HepG2 (cell line): ENCODE data around the gene AKNA. TPM values are rescaled to one million over a fixed set of nuclear protein-coding genes. Genes with fewer than 3 reads are reported as not detected.

ENCODE experiments used
- HHEX ChIP-seq: IDR thresholded peaks from 2 replicates; pipeline ENCODE4 v1.6.1; 2016; ENCODE audit warnings: control low read depth
- HMG20B ChIP-seq: conservative IDR thresholded peaks from 2 replicates; pipeline ENCODE4 v1.6.1; 2016; ENCODE audit warnings: missing genetic modification reagents, missing compliant biosample characterization
- PAX8 ChIP-seq: sonication (generic); formaldehyde crosslinking; IDR thresholded peaks from 2 replicates; pipeline ENCODE4 v1.8.0; 2022; ENCODE audit warnings: mild to moderate bottlenecking, missing genetic modification reagents, borderline replicate concordance
- SIX1 ChIP-seq: sonication (generic); formaldehyde crosslinking; IDR thresholded peaks from 2 replicates; pipeline ENCODE4 v1.4.0; 2020; ENCODE audit warnings: missing genetic modification reagents, borderline replicate concordance
- TAF1 ChIP-seq: sonication (generic); formaldehyde crosslinking; IDR thresholded peaks from 2 replicates; pipeline ENCODE4 v1.4.0; 2020; ENCODE audit warnings: missing genetic modification reagents
- ZBTB42 ChIP-seq: sonication (generic); formaldehyde crosslinking; IDR thresholded peaks from 2 replicates; pipeline ENCODE4 v1.5.0; 2020; ENCODE audit warnings: mild to moderate bottlenecking, missing genetic modification reagents
- ZFP41 ChIP-seq: sonication (generic); formaldehyde crosslinking; IDR thresholded peaks from 2 replicates; pipeline ENCODE4 v1.4.0; 2020; ENCODE audit warnings: mild to moderate bottlenecking, missing genetic modification reagents, borderline replicate concordance
- ZMYM3 ChIP-seq: sonication (generic); formaldehyde crosslinking; IDR thresholded peaks from 2 replicates; pipeline ENCODE4 v1.5.1; 2020; ENCODE audit warnings: mild to moderate bottlenecking, missing genetic modification reagents
- ZNF431 ChIP-seq: sonication (generic); formaldehyde crosslinking; IDR thresholded peaks from 2 replicates; pipeline ENCODE4 v1.9.0; 2022; ENCODE audit warnings: missing genetic modification reagents, low read depth, mild to moderate bottlenecking, borderline replicate concordance
- ZNF567 ChIP-seq: sonication (generic); formaldehyde crosslinking; IDR thresholded peaks from 2 replicates; pipeline ENCODE4 v1.8.1; 2023; ENCODE audit warnings: mild to moderate bottlenecking, missing genetic modification reagents, borderline replicate concordance
- ZNF747 ChIP-seq: sonication (generic); formaldehyde crosslinking; IDR thresholded peaks from 2 replicates; pipeline ENCODE4 v1.8.1; 2023; ENCODE audit warnings: missing genetic modification reagents, mild to moderate bottlenecking, borderline replicate concordance
- polyA plus RNA-seq, 8 experiments: library from polyadenylated mRNA; depleted of rRNA in 3 of 8; stranded (reverse) in 7 of 8; unstranded in 1 of 8; fragments of >200 nt; fragmentation: Illumina TruSeq in 4 of 8; extraction: Trizol in 4 of 8; gene quantifications; 2 replicates each; pipeline versions ENCODE4 v1.2.1 to v1.2.3, GENCODE V29; 2011 to 2016; ENCODE audit warnings: low read depth in 4 of 8, missing spikeins in 1 of 8, mixed read lengths in 1 of 8; ENCODE audit not compliant: insufficient read depth in 1 of 8
- total RNA-seq, 5 experiments: library from RNA; depleted of rRNA; stranded (reverse); fragments of >200 nt; fragmentation: Illumina TruSeq; extraction: Trizol; gene quantifications; 2 replicates each; pipeline ENCODE4 v1.2.3, GENCODE V29; 2016; ENCODE audit warnings: low read depth in 1 of 5
- TF ChIP-seq, protein P1 (sequence below): sonication (generic); formaldehyde crosslinking; IDR thresholded peaks from 2 replicates; pipeline ENCODE4 v1.4.0; 2020; ENCODE audit warnings: mild to moderate bottlenecking, missing genetic modification reagents
- TF ChIP-seq, protein P2 (sequence below): sonication (generic); formaldehyde crosslinking; IDR thresholded peaks from 2 replicates; pipeline ENCODE4 v1.4.0; 2020; ENCODE audit warnings: missing genetic modification reagents, borderline replicate concordance
- TF ChIP-seq, protein P3 (sequence below): sonication (generic); formaldehyde crosslinking; IDR thresholded peaks from 2 replicates; pipeline ENCODE4 v1.8.0; 2022; ENCODE audit warnings: missing genetic modification reagents, mild to moderate bottlenecking, borderline replicate concordance
- TF ChIP-seq, protein P4 (sequence below): fragments of 450-650 bp; IDR thresholded peaks from 2 replicates; pipeline ENCODE4 v1.6.1; 2016
- TF ChIP-seq, protein P5 (sequence below): sonication (generic); formaldehyde crosslinking; IDR thresholded peaks from 2 replicates; pipeline ENCODE4 v1.4.0; 2020; ENCODE audit warnings: missing genetic modification reagents, borderline replicate concordance
- TF ChIP-seq, protein P6 (sequence below): sonication (generic); formaldehyde crosslinking; IDR thresholded peaks from 2 replicates; pipeline ENCODE4 v1.5.0; 2020; ENCODE audit warnings: missing genetic modification reagents

The AKNA gene
- total and polyA plus RNA-seq, 2 of the 13 experiments (the other 11 are each of a cell fraction or from before 2014, with no cell fraction given): 3.0 to 3.1 TPM

DNA sequence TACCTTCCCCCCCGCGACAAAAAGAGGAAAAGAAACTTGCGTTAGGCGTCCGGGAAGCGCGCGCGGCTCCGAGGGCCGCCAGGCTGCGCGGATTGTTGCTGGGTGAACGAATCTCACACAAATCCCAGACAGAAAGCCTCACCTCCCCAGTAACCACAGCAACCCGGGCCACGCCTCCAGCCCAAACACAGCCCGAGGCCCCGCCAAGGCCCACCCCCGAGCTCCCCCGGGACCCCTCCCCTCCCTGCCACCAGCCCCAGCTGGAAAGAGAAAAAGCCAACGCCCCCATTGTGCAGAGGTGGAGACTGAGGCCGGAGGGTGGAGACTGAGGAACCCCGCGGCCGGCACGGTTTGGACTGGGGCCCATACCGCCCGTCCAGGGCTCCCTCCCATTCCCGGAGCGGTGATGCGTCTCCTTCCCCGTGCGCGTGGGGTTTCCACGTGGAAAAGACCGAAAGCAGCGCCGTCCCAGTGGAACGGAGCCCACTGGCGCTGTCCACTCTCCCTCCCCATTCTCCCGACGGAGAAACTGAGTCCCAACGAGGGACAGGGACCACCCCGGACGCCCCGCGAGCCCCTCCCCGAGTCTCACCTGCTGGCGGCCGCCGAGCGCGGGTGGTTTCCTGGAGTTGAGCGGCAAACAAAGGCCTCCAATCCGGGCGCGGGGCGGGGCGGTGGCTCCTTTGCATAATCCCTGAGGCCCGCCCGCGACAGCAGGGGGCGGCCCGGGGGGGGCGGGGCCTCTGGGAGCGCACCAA lies 10.2 kb upstream of the AKNA start (continued):
- TF ChIP-seq HMG20B (CRISPR knock-in tag) (0 out of 2 replicates have a peak, but pooled peaks have one; percentile 31), ZMYM3 (CRISPR knock-in tag) (peak; percentile 93), TAF1 (CRISPR knock-in tag) (no peak; the same call in 1 of the 2 replicates), SIX1 (no peak), ZNF431 (CRISPR knock-in tag) (no peak), ZFP41 (0 out of 2 replicates have a peak, but pooled peaks have one; percentile 15), PAX8 (CRISPR knock-in tag) (no peak), ZBTB42 (no peak), ZNF567 (no peak), HHEX (CRISPR knock-in tag) (no peak), ZNF747 (CRISPR knock-in tag) (peak; percentile 28; the same call in 1 of the 2 replicates)
- TF ChIP-seq, protein P1, sequence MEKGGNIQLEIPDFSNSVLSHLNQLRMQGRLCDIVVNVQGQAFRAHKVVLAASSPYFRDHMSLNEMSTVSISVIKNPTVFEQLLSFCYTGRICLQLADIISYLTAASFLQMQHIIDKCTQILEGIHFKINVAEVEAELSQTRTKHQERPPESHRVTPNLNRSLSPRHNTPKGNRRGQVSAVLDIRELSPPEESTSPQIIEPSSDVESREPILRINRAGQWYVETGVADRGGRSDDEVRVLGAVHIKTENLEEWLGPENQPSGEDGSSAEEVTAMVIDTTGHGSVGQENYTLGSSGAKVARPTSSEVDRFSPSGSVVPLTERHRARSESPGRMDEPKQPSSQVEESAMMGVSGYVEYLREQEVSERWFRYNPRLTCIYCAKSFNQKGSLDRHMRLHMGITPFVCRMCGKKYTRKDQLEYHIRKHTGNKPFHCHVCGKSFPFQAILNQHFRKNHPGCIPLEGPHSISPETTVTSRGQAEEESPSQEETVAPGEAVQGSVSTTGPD (CRISPR knock-in tag): no peak
- TF ChIP-seq, protein P2, sequence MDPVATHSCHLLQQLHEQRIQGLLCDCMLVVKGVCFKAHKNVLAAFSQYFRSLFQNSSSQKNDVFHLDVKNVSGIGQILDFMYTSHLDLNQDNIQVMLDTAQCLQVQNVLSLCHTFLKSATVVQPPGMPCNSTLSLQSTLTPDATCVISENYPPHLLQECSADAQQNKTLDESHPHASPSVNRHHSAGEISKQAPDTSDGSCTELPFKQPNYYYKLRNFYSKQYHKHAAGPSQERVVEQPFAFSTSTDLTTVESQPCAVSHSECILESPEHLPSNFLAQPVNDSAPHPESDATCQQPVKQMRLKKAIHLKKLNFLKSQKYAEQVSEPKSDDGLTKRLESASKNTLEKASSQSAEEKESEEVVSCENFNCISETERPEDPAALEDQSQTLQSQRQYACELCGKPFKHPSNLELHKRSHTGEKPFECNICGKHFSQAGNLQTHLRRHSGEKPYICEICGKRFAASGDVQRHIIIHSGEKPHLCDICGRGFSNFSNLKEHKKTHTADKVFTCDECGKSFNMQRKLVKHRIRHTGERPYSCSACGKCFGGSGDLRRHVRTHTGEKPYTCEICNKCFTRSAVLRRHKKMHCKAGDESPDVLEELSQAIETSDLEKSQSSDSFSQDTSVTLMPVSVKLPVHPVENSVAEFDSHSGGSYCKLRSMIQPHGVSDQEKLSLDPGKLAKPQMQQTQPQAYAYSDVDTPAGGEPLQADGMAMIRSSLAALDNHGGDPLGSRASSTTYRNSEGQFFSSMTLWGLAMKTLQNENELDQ (CRISPR knock-in tag): no peak
- TF ChIP-seq, protein P3, sequence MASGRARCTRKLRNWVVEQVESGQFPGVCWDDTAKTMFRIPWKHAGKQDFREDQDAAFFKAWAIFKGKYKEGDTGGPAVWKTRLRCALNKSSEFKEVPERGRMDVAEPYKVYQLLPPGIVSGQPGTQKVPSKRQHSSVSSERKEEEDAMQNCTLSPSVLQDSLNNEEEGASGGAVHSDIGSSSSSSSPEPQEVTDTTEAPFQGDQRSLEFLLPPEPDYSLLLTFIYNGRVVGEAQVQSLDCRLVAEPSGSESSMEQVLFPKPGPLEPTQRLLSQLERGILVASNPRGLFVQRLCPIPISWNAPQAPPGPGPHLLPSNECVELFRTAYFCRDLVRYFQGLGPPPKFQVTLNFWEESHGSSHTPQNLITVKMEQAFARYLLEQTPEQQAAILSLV (CRISPR knock-in tag): 0 out of 2 replicates have a peak, but pooled peaks have one; percentile 25
- TF ChIP-seq, protein P4, sequence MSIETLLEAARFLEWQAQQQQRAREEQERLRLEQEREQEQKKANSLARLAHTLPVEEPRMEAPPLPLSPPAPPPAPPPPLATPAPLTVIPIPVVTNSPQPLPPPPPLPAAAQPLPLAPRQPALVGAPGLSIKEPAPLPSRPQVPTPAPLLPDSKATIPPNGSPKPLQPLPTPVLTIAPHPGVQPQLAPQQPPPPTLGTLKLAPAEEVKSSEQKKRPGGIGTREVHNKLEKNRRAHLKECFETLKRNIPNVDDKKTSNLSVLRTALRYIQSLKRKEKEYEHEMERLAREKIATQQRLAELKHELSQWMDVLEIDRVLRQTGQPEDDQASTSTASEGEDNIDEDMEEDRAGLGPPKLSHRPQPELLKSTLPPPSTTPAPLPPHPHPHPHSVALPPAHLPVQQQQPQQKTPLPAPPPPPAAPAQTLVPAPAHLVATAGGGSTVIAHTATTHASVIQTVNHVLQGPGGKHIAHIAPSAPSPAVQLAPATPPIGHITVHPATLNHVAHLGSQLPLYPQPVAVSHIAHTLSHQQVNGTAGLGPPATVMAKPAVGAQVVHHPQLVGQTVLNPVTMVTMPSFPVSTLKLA: no peak
- TF ChIP-seq, protein P5, sequence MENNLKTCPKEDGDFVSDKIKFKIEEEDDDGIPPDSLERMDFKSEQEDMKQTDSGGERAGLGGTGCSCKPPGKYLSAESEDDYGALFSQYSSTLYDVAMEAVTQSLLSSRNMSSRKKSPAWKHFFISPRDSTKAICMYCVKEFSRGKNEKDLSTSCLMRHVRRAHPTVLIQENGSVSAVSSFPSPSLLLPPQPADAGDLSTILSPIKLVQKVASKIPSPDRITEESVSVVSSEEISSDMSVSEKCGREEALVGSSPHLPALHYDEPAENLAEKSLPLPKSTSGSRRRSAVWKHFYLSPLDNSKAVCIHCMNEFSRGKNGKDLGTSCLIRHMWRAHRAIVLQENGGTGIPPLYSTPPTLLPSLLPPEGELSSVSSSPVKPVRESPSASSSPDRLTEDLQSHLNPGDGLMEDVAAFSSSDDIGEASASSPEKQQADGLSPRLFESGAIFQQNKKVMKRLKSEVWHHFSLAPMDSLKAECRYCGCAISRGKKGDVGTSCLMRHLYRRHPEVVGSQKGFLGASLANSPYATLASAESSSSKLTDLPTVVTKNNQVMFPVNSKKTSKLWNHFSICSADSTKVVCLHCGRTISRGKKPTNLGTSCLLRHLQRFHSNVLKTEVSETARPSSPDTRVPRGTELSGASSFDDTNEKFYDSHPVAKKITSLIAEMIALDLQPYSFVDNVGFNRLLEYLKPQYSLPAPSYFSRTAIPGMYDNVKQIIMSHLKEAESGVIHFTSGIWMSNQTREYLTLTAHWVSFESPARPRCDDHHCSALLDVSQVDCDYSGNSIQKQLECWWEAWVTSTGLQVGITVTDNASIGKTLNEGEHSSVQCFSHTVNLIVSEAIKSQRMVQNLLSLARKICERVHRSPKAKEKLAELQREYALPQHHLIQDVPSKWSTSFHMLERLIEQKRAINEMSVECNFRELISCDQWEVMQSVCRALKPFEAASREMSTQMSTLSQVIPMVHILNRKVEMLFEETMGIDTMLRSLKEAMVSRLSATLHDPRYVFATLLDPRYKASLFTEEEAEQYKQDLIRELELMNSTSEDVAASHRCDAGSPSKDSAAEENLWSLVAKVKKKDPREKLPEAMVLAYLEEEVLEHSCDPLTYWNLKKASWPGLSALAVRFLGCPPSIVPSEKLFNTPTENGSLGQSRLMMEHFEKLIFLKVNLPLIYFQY (CRISPR knock-in tag): no peak
- TF ChIP-seq, protein P6, sequence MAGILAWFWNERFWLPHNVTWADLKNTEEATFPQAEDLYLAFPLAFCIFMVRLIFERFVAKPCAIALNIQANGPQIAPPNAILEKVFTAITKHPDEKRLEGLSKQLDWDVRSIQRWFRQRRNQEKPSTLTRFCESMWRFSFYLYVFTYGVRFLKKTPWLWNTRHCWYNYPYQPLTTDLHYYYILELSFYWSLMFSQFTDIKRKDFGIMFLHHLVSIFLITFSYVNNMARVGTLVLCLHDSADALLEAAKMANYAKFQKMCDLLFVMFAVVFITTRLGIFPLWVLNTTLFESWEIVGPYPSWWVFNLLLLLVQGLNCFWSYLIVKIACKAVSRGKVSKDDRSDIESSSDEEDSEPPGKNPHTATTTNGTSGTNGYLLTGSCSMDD (CRISPR knock-in tag): no peak
